ENCODE measurements around the gene KCNQ1. TPM values are rescaled to one million over a fixed set of nuclear protein-coding genes. Genes with fewer than 3 reads are reported as not detected.

Gene KCNQ1
- total and polyA plus RNA-seq, 9 of the 15 experiments (the other 6 are each of a cell fraction or from before 2014, with no cell fraction given): 0.44 TPM; not detected in 8

DNA sequence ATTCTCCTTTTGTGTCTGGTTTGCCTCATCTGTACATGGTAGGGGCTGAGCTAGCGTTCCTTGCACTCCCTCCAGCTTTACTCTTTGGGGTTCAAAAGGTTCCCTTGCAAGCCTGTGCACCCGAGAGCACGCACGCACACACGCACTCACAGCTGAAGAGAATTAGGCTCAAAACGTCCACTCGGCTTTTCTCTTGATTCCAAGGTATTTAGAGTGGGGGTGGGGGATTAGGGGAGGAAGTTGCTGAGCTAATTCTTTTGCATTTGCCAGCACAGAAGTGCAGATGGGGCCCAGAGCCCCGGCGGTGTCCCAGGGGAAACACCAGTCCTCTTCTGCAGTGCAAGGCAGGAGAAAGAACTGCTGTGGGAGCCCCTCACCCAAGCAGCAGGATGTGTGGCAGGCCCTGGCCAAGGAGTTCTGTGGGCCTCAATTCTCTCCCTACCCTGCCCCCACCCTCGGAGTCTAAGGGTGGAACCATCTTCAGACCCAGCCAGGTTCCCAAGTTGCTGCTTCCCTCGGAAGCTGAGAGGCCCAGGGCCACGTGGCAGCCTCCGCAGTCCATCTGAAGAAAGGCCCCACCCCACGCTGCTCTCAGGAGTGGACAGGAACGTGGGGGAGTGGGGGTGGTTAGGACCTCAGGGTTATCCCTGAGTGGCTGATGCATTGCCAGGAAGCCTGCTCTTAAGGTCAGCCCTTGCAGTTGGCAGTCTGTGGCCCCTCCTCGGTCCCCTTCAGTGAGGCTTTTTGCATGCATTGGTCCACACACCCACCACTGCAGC lies 258.7 kb downstream of the KCNQ1 start:
- H3K4me3 ChIP-seq: no peak overlapping the region
- peak overlapping the region; percentile 51 for H2AFZ ChIP-seq (ENCODE audit: low read depth, low read length)
- no peak for FAIRE-seq
- no peaks in the 10 kb centered on the region; the same call in 1 of the 2 replicates for H3K9me3 ChIP-seq (replicated peaks; ENCODE audit: control insufficient read depth, insufficient read depth, low read depth, low read length)
- no peak for DNase-seq (ENCODE audit: extremely low read depth in 1 of 4, low spot score in 3 of 4)
- ATAC-seq: no peak
- no TSS peak for BruUV-seq (replicated peaks)
- peaks cover 16% of the 10 kb centered on the region for H3K79me2 ChIP-seq (ENCODE audit: control insufficient read depth, insufficient read depth, low read length)
- H3K36me3 ChIP-seq (ENCODE audit: control insufficient read depth, insufficient read depth, low read length): no peaks in the 10 kb centered on the region
- H4K20me1 ChIP-seq (replicated peaks; ENCODE audit: control insufficient read depth, insufficient read depth, low read length): peaks cover 6% of the 10 kb centered on the region
- ChIA-PET CTCF (ENCODE audit: low intra/inter-chr PET ratio) (no interaction called here), POLR2A (interaction anchor here (0.6 to 2.6 kb wide), 3 partner anchors 8 to 290 kb away, joined by 3 to 14 read pairs (median 3); no protein-coding TSS in a partner anchor)
- in situ Hi-C loops (cut with MboI) (no loop called here), intact Hi-C loops (cut with micrococcal nuclease) (no loop called here)
- H3K4me1 ChIP-seq (replicated peaks in 1 of 2; ENCODE audit: control insufficient read depth in 2 of 2, insufficient read depth in 2 of 2, low read length in 2 of 2): peaks cover 11 to 52% of the 10 kb centered on the region in 2 experiments; a peak in 3 of 5 replicates
- H3K27me3 ChIP-seq (ENCODE audit: control insufficient read depth in 2 of 2, insufficient read depth in 2 of 2, low read length in 2 of 2): no peaks in the 10 kb centered on the region
- 46% methylated on average over 16 of the region's 16 CpGs for WGBS (ENCODE audit: insufficient coverage, low coverage, missing lambda C conversion rate)
- H3K9ac ChIP-seq (ENCODE audit: insufficient read depth in 1 of 2, low read depth in 2 of 2, low read length in 2 of 2): peak overlapping the region in 1 of 2 experiments; percentile 65; a peak in 2 of 4 replicates
- no peak overlapping the region for H3K27ac ChIP-seq (ENCODE audit: extremely low read depth, low read depth, low read length)
- no peak overlapping the region for H3K4me2 ChIP-seq (ENCODE audit: insufficient read depth, low read length)
- H3K9me1 ChIP-seq (ENCODE audit: control insufficient read depth, insufficient read depth, low read length): no peaks in the 10 kb centered on the region
- TF ChIP-seq ZBTB8A (IDR thresholded peaks at IDR 0.05; ENCODE audit: partially characterized antibody): no peak
- TF ChIP-seq, protein P1, sequence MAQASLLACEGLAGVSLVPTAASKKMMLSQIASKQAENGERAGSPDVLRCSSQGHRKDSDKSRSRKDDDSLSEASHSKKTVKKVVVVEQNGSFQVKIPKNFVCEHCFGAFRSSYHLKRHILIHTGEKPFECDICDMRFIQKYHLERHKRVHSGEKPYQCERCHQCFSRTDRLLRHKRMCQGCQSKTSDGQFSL (CRISPR knock-in tag; IDR thresholded peaks at IDR 0.05): 0 out of 2 replicates have a peak, but pooled peaks have one; percentile 24
- TF ChIP-seq, protein P1 (tag; IDR thresholded peaks at IDR 0.05): no peak
- no peak for TF ChIP-seq HSF4 (CRISPR knock-in tag; IDR thresholded peaks at IDR 0.05; ENCODE audit: borderline replicate concordance)
- TF ChIP-seq IRF2 (CRISPR knock-in tag; IDR thresholded peaks at IDR 0.05): no peak
- no peak for TF ChIP-seq RFX7 (CRISPR knock-in tag; IDR thresholded peaks at IDR 0.05)
- no peak for TF ChIP-seq ZEB2 (IDR thresholded peaks at IDR 0.05)
- TF ChIP-seq, protein P2, sequence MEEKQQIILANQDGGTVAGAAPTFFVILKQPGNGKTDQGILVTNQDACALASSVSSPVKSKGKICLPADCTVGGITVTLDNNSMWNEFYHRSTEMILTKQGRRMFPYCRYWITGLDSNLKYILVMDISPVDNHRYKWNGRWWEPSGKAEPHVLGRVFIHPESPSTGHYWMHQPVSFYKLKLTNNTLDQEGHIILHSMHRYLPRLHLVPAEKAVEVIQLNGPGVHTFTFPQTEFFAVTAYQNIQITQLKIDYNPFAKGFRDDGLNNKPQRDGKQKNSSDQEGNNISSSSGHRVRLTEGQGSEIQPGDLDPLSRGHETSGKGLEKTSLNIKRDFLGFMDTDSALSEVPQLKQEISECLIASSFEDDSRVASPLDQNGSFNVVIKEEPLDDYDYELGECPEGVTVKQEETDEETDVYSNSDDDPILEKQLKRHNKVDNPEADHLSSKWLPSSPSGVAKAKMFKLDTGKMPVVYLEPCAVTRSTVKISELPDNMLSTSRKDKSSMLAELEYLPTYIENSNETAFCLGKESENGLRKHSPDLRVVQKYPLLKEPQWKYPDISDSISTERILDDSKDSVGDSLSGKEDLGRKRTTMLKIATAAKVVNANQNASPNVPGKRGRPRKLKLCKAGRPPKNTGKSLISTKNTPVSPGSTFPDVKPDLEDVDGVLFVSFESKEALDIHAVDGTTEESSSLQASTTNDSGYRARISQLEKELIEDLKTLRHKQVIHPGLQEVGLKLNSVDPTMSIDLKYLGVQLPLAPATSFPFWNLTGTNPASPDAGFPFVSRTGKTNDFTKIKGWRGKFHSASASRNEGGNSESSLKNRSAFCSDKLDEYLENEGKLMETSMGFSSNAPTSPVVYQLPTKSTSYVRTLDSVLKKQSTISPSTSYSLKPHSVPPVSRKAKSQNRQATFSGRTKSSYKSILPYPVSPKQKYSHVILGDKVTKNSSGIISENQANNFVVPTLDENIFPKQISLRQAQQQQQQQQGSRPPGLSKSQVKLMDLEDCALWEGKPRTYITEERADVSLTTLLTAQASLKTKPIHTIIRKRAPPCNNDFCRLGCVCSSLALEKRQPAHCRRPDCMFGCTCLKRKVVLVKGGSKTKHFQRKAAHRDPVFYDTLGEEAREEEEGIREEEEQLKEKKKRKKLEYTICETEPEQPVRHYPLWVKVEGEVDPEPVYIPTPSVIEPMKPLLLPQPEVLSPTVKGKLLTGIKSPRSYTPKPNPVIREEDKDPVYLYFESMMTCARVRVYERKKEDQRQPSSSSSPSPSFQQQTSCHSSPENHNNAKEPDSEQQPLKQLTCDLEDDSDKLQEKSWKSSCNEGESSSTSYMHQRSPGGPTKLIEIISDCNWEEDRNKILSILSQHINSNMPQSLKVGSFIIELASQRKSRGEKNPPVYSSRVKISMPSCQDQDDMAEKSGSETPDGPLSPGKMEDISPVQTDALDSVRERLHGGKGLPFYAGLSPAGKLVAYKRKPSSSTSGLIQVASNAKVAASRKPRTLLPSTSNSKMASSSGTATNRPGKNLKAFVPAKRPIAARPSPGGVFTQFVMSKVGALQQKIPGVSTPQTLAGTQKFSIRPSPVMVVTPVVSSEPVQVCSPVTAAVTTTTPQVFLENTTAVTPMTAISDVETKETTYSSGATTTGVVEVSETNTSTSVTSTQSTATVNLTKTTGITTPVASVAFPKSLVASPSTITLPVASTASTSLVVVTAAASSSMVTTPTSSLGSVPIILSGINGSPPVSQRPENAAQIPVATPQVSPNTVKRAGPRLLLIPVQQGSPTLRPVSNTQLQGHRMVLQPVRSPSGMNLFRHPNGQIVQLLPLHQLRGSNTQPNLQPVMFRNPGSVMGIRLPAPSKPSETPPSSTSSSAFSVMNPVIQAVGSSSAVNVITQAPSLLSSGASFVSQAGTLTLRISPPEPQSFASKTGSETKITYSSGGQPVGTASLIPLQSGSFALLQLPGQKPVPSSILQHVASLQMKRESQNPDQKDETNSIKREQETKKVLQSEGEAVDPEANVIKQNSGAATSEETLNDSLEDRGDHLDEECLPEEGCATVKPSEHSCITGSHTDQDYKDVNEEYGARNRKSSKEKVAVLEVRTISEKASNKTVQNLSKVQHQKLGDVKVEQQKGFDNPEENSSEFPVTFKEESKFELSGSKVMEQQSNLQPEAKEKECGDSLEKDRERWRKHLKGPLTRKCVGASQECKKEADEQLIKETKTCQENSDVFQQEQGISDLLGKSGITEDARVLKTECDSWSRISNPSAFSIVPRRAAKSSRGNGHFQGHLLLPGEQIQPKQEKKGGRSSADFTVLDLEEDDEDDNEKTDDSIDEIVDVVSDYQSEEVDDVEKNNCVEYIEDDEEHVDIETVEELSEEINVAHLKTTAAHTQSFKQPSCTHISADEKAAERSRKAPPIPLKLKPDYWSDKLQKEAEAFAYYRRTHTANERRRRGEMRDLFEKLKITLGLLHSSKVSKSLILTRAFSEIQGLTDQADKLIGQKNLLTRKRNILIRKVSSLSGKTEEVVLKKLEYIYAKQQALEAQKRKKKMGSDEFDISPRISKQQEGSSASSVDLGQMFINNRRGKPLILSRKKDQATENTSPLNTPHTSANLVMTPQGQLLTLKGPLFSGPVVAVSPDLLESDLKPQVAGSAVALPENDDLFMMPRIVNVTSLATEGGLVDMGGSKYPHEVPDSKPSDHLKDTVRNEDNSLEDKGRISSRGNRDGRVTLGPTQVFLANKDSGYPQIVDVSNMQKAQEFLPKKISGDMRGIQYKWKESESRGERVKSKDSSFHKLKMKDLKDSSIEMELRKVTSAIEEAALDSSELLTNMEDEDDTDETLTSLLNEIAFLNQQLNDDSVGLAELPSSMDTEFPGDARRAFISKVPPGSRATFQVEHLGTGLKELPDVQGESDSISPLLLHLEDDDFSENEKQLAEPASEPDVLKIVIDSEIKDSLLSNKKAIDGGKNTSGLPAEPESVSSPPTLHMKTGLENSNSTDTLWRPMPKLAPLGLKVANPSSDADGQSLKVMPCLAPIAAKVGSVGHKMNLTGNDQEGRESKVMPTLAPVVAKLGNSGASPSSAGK (IDR thresholded peaks at IDR 0.05): peak; percentile 54; the same call in 1 of the 2 replicates
- no peak for TF ChIP-seq RFX1 (IDR thresholded peaks at IDR 0.05)
